KMS-11 (cell line): ENCODE data around the gene APOH.

Experiments used
- H2AFZ ChIP-seq: fragments of 200-600 bp; sonication (generic); 2 replicates; pipeline ENCODE4 v1.6.1; 2016; ENCODE audit warnings: antibody characterized with exemption, mixed run types, low read depth
- H3K27ac ChIP-seq: fragments of 200-600 bp; sonication (generic); 2 replicates; pipeline ENCODE4 v1.6.1; 2016; ENCODE audit warnings: mild to moderate bottlenecking, mixed run types
- H3K27me3 ChIP-seq: fragments of 200-600 bp; sonication (generic); 2 replicates; pipeline ENCODE4 v1.6.1; 2017; ENCODE audit warnings: mild to moderate bottlenecking, low read depth, mixed run types, moderate library complexity; ENCODE audit not compliant: insufficient read depth
- H3K36me3 ChIP-seq: fragments of 200-600 bp; sonication (generic); 2 replicates; pipeline ENCODE4 v1.6.1; 2017; ENCODE audit warnings: mild to moderate bottlenecking, mixed run types; ENCODE audit not compliant: insufficient read depth
- H3K4me1 ChIP-seq: fragments of 200-600 bp; sonication (generic); 2 replicates; pipeline ENCODE4 v1.6.1; 2016; ENCODE audit warnings: mild to moderate bottlenecking, low read depth, mixed run types; ENCODE audit not compliant: poor library complexity, severe bottlenecking
- H3K4me2 ChIP-seq: fragments of 200-600 bp; sonication (generic); 2 replicates; pipeline ENCODE4 v1.7.0; 2016; ENCODE audit warnings: mild to moderate bottlenecking, mixed run types
- H3K4me3 ChIP-seq: fragments of 200-600 bp; sonication (generic); IDR thresholded peaks from 2 replicates; pipeline ENCODE4 v1.6.1; 2017; ENCODE audit warnings: low read depth, low read length, mixed read lengths; ENCODE audit not compliant: insufficient read depth
- H3K79me2 ChIP-seq: fragments of 200-600 bp; sonication (generic); 2 replicates; pipeline ENCODE4 v1.6.1; 2016; ENCODE audit warnings: low read depth, mixed run types; ENCODE audit not compliant: insufficient read depth
- H3K9ac ChIP-seq: fragments of 200-600 bp; sonication (generic); 2 replicates; pipeline ENCODE4 v1.6.1; 2016; ENCODE audit warnings: mild to moderate bottlenecking, mixed run types
- H4K20me1 ChIP-seq: fragments of 200-600 bp; sonication (generic); 2 replicates; pipeline ENCODE4 v1.6.1; 2016; ENCODE audit warnings: mild to moderate bottlenecking, mixed run types; ENCODE audit not compliant: insufficient read depth
- CTCF ChIP-seq: fragments of 200-600 bp; sonication (generic); conservative IDR thresholded peaks from 2 replicates; pipeline ENCODE4 v1.6.1; 2017; ENCODE audit warnings: low read depth, mild to moderate bottlenecking, antibody characterized with exemption, low read length, moderate library complexity, mixed read lengths

APOH gene, protein sequence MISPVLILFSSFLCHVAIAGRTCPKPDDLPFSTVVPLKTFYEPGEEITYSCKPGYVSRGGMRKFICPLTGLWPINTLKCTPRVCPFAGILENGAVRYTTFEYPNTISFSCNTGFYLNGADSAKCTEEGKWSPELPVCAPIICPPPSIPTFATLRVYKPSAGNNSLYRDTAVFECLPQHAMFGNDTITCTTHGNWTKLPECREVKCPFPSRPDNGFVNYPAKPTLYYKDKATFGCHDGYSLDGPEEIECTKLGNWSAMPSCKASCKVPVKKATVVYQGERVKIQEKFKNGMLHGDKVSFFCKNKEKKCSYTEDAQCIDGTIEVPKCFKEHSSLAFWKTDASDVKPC

DNA sequence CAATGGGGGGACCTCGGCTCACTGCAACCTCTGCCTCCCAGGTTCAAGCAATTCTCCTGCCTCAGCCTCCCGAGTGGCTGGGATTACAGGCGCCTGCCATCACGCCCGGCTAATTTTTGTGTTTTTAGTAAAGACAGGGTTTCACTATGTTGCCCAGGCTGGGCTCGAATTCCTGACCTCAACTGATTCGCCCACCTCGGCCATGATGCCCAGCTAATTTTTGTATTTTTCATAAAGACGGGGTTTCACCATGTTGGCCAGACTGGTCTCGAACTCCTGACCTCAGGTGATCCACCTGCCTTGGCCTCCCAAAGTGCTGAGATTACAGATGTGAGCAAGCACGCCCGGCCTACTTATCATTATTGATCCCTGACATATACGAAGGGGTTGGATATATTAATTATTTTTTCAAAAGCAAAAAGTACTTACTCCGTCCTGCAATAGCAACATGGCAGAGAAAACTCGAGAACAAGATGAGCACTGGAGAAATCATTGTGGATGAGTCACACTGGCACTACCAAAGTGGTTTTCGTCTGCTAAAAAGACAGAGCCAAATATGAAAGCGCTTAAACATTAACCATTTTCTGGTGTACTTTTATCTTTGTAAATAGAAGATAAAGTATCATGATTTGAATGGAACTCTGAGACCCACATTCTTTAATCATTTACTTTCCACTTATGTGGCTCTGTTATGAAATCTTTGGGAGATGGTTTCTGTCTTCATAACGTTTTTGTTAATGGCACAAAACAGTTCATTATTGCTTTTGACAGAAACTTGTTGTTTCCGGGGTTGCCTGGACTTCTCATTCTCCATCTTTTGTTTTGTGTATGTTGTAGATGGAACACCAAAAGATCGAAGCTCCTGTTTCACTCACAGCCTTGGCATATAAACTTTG, at the start of gene APOH:
Gene APOH (minus strand): TSS at position 529 of the 896 bp plus-strand sequence. CDS start 36 bp downstream, at position 493.
- Histone ChIP-seq H4K20me1 (no peaks in the 10 kb centered on the region), H3K27me3 (no peaks in the 10 kb centered on the region), H3K27ac (no peak within 1 kb of the TSS), H3K9ac (no peak within 1 kb of the TSS), H3K79me2 (no peaks in the 10 kb centered on the region), H3K4me1 (no peaks in the 10 kb centered on the region), H3K36me3 (no peaks in the 10 kb centered on the region), H3K4me2 (no peak within 1 kb of the TSS), H3K4me3 (no peak within 1 kb of the TSS), H2AFZ (no peak within 1 kb of the TSS)
- TF ChIP-seq CTCF, result no peak

GRCh38 chr17:66277191-66277590, 48.0 kb upstream of the APOH start:
- Histone ChIP-seq H3K27me3 (no peaks in the 10 kb centered on the region), H3K4me1 (no peaks in the 10 kb centered on the region), H3K27ac (no peak overlapping the region), H2AFZ (no peak overlapping the region), H4K20me1 (no peaks in the 10 kb centered on the region), H3K36me3 (no peaks in the 10 kb centered on the region), H3K79me2 (no peaks in the 10 kb centered on the region), H3K4me3 (no peak overlapping the region), H3K9ac (no peak overlapping the region), H3K4me2 (no peak overlapping the region)
- TF ChIP-seq CTCF, result no peak

DNA sequence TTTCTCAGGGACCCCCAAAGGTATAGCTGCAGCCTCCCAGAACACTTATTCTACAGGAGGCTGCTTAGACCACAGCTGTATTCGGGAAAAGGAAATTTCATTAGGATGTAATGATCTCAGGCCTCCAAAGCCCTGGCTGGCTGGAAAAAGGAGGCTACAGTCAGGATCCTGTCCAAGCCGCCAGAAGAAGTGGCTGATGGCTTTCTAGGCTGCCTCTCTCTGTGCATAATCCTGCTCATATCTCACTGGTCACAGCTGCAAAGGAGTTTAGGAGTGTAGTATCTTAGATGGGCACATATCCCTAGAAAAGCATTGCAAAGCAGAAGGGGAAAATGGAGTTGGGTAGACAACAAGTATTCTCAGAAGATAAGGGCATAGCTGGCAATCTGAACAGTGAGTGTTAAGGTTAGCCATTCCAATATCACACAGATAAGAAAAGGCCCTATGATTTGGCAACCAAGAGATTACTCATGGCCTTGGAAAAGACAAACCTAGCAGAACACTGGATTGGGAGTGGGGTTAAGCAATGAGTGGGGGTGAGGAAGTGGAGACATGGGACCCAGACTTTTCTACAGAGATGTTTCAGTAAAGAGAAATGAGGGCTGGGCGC, 47.2 kb upstream of the APOH start:
- Histone ChIP-seq H3K27me3 (no peaks in the 10 kb centered on the region), H3K4me1 (no peaks in the 10 kb centered on the region), H3K9ac (no peak overlapping the region), H3K79me2 (no peaks in the 10 kb centered on the region), H3K36me3 (no peaks in the 10 kb centered on the region), H2AFZ (no peak overlapping the region), H4K20me1 (no peaks in the 10 kb centered on the region), H3K4me3 (no peak overlapping the region), H3K4me2 (no peak overlapping the region), H3K27ac (no peak overlapping the region)
- TF ChIP-seq CTCF, result no peak

DNA sequence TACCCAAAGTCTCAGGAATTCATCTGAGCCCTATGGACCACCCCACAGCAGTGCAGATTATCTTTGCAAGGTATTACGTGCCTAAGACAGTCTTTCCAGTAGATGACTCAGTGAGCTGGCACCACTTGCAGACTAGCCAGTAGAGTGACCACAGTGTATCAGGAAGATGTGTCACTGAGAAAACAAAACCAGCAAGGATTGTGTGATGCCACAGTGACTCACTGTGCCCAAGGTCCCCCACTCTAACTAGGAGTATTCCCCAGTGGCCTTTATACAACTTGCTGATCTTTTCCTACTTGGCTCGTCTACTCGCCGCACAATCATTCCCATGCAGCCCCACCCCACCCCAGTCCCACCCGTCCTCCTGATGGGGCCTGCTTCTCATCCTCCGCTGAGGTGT, 46.4 kb upstream of the APOH start:
- Histone ChIP-seq H3K79me2 (no peaks in the 10 kb centered on the region), H3K4me1 (no peaks in the 10 kb centered on the region), H3K27ac (no peak overlapping the region), H4K20me1 (no peaks in the 10 kb centered on the region), H3K4me3 (no peak overlapping the region), H3K9ac (no peak overlapping the region), H3K4me2 (no peak overlapping the region), H3K36me3 (no peaks in the 10 kb centered on the region), H3K27me3 (no peaks in the 10 kb centered on the region), H2AFZ (no peak overlapping the region)
- no peak for TF ChIP-seq CTCF
